Stimulated activated CD4-positive, alpha-beta T cell treated with anti-CD3 and anti-CD28 coated beads, Interleukin-1b, Interleukin-23, amount 100 ng/mL, for 4 hours (primary cell): Measurements from ENCODE around the gene RPS6KB1.
"Not testable (repeated sequence)": the region's sequence is repeated elsewhere in the genome, so short reads cannot be mapped to it uniquely, and the experiment has no call there.

Source experiments
- DNase-seq, 2 donors: peaks; one replicate each; pipeline ENCODE4 v3.0.0-alpha.2; 2020; ENCODE audit warnings: low read depth in 2 of 2

Gene RPS6KB1

DNA sequence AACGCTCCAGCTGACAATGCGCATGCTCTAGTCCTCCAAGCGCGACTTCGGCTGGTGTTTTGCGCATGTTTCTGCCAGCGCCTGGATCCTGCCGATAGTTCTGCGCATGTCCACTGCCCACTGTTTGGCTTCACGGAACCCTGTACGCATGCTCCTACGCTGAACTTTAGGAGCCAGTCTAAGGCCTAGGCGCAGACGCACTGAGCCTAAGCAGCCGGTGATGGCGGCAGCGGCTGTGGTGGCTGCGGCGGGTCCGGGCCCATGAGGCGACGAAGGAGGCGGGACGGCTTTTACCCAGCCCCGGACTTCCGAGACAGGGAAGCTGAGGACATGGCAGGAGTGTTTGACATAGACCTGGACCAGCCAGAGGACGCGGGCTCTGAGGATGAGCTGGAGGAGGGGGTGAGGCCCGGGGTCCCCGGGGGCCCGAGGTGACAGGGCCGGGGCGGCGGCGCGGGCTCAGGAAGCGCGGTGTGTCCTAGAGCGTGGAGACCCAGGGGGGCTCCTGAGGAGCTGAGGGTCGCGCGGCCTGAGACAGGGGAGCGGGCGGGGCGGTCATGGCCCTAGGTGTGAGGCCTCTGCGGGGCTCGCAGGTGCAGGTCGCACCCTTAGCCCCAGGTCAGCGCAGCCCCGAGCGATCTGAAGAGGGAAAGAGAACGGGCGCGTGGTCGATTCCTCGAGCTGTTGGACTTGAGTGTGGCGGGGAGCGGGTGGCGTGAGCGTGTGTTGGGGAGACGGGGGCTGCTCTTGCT, at the start of gene RPS6KB1, which contains the start of gene TUBD1:
Gene RPS6KB1, plus strand, starts transcription at position 198 of the 752 bp plus-strand sequence. Its CDS starts 64 bp downstream, at position 262.
Gene TUBD1, minus strand, starts transcription at position 20 of the 752 bp plus-strand sequence. CDS start 1,941 bp downstream, outside the sequence.
- peak; percentile 86 to 96 for DNase-seq

DNA sequence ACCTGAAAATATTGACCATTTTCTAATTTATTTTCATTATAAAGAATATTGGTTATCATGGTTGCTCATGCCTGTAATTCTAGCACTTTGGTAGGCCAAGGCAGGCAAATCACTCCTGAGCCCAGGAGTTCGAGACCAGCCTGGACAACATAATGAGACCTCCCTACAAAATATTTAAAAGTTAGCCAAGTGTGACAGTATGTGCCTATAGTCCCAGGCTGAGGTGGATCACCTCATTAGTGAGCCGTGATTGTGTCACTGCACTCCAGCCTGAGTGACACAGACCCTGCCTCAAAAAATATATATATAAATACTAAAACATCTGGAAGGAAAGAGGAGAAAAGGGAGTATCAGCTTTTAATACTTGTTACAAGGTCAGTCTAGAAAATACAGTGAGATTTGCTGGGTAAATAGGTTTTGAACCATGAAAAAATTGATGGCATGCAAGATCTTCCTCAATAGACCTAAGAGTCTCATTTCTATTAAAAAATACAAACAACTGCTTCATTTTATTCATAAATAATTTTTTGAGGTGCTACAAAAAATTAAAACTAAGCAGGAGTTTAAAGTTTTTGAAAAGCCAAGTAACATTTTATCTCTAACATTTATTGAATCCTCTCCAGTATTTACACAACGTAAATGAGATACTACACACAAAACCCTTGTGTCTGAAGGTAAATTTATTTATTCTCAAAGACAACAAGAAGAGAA, 47.9 kb upstream of the RPS6KB1 start:
- DNase-seq = no peak

DNA sequence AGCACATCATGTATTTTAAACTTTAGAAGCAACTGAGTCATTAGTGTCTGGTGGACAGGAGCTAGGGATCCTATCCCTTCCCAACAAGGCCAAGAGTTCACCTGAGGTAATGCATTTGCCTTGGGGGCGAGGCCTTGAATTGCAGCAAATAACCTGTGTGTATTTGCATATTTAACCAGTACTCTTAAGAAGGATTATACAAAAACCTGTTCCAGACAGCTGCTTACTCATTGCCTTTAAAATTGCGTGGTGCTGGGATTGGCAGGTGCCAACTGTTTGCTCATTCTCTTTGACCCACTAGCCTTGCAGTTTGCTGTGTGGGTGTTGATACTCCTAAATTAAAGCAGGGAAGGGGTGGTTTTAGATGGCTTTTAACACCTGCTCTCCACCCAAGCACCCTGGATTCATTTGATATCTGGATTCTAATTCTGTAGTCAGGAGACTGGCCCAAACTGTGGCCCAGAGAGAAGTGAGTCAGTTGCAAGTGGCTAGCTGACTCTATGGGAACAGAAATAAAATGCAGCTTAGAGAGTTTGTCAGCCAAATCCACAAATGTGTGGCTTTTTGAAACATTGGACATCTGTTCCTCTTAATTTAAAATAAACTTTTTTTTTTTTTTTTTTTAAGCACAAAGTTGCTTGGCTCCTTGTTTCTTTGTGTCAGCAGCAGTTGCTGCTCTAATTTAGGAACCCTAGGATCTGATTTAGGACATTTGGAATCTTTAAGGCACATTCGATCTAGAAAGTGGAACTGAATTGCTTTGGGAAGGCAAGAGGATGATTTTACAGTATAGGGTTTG, 47.1 kb upstream of the RPS6KB1 start:
- no peak for DNase-seq

DNA sequence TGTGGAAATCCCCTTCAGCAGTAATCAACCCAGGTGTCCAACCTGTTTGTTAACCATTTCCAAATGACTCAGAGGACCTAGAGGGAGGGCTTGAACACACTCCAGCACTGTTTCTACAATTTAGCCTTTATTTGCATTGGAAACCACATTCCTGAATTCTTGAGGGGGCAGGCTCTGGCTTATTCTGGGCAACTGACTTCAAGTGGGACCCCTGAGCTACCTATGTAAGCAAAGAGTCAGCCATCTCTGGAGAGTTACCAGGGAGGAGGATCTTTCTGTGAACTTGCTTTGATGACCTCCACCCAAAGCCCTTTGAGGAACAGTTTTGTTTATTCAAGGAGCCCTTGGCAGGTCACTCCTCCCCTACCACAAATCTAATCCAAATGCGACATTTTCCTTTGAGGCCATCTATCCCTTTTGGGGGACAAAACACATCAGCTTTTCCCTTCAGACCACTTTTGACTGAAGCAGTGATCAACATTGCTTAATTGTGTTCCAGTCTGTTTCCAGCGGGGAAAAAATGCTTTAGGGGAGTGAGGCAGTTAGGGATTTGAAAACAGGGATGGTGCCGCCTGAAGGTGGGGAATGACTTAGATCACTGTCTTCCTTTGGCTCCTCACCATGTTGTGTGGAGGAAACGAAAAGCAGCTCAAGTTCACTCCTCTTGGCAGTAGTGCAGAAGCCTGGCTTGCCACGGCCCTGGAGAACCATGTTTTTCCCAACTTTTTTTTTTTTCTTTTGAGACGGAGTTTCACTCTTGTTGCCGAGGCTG, 46.3 kb upstream of the RPS6KB1 start:
- DNase-seq = no peak

DNA sequence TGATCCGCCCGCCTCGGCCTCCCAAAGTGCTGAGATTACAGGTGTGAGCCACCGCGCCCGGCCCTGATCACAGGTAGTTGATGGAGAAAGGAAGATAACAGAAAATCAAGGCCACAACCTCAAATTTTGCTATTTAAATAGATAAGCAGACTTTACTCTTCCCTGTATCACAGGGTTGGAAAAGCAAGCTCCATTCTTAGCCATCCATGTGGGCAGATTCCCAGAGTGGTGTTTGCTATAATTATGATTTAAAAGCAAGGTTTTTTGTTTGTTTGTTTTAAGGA, 44.6 kb upstream of the RPS6KB1 start:
- DNase-seq = no peak

DNA sequence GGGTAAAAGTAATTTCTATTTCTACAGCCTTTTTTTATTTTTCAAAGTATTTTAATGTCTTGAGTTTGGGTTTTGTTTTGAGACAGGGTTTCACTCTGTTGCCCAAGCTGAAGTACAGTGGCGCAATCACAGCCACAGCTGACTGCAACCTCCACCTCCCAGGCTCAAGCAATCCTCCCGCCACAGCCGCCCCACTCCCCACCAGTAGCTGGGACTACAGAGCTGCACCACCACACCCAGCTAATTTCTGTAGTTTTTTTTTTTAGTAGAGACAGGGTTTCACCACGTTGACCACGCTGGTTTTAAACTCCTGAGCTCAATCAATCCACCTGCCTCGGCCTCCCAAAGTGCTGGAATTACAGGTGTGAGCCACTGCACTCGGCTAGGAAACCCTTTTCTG, 44.1 kb upstream of the RPS6KB1 start:
- no peak for DNase-seq

DNA sequence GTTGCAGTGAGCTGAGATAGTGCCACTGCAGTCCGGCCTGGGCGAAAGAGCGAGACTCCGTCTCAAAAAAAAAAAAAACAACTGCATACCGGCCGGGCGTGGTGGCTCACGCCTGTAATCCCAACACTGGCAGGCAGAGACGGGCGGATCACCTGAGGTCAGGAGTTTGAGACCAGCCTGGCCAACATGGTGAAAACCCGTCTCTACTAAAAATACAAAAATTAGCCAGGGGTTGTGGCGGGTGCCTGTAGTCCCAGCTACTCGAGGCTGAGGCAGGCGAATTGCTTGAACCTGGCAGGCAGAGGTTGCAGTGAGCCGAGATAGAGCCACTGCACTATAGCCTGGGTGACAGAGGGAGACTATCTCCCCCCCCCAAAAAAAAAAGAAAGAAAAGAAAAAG, 42.6 kb upstream of the RPS6KB1 start:
- not testable (repeated sequence) for DNase-seq

DNA sequence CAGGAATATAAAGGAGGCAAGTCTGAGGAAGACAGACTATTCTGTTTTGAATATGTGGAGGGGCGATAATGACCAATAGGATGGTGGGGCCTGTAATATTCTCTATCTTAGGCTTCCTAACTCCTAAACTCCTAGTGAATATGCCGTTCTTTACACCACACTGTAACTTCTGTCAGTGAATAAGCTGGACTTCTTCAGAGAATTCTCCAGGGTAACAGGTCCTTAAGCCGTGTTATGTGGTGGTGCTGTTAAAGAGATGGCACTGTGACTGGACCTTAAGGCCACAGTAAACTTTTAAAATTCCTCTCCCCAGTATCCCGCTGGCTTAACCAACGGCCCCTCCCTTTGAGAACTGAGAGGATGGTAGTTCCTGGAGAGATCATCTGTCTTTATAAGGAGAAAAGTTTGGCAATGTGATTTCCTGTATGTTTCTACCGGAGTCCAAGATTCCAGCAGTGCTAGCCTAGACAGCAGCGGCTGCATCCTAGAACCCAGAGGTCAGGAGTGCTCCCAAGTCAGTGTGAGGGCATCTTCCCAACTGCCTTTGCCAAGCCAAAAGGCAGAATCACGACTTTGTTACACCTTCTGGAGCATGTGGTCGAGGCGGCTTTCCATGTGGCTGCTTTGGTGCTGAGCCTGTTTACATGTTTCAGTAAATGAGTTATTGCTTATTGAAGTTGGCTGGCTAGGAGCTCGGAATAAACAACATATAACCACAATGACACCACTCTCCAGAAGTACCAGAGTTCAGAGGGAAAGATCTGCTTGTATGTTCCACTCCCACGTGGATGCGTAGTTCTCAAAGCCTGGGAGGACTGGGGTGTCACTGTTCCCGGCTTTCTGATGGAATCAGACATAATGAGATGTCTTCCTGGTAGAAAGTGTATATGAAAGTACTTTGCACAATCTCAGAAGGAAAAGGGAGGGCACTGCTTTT, 41.2 kb upstream of the RPS6KB1 start:
- DNase-seq = no peak

DNA sequence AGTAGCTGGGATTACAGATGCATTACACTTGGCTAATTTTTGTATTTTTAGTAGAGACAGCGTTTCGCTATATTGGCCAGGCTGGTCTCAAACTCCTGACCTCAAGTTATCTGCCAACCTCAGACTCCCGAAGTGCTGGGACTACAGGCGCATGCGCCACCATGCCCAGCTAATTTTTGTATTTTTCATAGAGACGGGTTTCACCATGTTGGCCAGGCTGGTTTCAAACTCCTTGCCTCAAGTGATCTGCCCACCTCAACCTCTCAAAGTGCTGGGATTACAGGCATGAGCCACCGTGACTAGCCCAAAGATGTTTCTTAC, 40.1 kb upstream of the RPS6KB1 start:
- DNase-seq = not testable (repeated sequence)

DNA sequence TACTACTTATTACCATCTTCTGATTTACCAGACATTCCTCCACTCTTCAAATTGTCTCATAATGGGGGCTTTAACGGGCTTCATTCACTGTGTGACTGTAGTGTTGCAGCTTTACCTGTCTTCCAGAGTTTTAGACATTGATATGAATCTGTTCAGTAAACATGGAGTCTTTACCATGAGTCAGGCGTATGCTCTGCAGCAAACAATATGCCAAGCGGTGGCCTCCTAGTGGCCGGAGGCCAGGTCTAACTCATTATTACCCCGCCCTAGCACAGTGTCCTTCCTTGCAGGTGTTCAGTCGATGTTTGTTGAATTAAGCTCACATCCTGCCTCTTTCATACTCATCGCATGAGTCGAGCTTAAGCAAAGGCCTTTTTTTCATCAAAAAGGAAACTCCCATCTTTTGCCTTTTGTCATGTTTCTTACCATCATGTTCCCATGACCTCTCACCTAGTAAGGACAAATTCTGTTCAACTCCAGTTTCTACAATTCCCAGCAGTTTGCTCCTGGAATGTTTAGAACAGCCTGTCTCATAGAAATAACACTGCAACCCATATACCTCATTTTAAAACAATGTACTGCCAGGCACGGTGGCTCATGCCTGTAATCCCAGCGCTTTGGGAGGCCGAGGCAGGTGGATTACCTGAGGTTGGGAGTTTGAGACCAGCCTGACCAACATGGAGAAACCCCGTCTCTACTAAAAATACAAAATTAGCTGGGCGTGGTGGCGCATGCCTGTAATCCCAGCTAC, 39.6 kb upstream of the RPS6KB1 start:
- DNase-seq = peak in 1 of 2 donors; percentile 35

DNA sequence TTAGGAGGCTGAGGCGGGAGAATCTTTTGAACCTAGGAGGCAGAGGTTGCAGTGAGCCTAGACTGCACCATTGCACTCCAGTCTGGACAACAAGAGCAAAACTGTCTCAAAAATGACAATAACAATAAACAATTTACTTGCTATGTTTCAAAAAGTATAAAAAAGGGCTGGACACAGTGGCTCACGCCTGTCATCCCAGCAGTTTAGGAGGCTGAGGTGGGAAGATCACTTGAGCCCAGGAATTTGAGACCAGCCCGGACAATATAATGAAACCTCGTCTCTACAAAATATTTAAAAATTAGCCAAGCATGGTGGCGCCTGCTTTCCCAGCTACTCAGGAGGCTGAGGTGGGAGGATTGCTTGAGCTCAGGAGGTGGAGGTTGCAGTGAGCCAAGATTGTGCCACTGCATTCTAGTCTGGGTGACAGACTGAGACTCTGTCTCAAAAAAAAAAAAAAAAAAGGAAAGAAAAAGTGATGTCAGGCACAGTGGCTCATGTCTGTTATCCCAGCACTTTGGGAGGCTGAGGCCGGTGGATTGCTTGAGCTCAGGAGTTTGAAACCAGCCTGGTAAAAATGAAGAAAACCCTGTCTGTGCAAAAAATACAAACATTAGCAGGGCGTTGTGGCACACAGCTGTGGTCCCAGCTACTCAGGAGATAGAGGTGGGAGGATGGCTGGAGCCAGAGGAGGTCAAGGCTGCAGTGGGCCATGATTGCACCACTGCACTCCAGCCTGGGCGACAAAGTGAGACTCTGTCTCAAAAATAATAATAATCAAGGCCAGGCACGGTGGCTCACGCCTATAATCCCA, 38.8 kb upstream of the RPS6KB1 start:
- not testable (repeated sequence) for DNase-seq

DNA sequence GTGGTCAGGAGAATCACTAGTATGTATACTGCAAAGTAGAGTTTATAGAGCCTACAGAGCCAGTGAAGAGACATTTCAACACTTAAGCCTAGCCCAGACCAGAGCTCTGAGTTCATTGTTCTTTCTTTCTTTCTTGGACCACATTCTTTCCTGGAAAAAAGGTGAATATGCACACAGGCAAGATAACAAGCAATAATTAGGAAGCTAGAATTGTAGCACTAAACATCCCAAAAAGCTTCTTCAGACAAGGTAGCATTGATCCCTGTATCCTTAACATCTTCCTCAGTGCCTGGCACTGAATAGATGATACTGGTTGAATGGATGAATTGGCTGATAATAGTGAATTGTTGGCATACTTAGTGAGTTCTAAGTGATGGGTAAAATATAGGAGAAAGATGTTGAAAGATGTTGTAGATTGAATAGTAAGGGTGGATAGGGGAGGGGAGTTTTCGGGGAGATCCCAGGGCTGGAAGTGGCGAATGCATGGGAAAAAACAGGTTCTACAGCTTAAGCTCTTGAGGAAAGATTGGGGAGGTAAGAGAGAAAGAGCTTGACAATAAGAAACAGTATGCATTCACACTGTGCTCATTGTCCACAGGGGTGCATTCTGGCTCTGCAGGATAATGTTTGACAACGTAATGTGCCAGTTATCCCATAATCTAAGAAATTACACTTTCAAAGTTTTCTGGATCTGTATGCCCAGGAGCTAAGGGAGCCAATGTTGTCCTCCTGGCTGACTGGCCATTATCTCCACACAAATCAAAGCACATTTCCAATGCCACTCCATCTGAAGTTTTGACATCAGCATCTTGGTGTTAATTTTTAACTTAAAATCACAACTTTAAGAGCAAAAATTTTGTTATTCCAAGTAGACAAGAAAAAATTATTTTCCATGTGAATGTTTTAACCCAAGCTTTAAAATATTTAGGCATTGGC, 35.8 kb upstream of the RPS6KB1 start:
- DNase-seq = no peak

DNA sequence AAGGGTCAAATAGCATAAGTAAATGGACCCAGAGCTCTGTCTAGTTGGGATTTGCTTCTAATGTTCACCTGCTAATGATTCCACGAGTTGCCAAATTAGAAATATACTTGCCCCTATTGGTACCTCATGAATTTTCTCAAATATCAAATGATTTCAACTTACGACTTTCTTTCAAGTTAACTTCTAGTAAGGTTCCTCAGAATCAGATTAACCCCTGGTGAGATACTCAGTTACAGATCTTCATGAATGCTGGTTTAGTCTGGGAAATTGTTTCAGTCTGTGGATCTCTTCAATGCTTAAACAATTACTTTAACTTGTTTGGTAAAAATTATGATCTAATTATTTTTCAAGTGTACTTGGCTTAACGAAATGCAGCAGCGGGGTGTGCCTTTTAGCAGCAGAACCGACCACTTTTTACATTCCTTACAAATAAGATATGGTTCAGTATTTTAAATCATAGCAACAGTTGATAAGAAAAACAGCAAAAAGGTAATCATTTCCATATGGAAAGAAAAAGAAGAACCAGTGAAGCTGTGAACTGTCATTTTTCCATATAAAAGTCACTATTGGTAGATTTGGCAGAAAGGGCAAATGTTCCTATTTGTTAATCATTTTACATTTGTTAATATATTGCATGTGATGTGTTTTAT, 34.6 kb upstream of the RPS6KB1 start:
- DNase-seq = no peak

DNA sequence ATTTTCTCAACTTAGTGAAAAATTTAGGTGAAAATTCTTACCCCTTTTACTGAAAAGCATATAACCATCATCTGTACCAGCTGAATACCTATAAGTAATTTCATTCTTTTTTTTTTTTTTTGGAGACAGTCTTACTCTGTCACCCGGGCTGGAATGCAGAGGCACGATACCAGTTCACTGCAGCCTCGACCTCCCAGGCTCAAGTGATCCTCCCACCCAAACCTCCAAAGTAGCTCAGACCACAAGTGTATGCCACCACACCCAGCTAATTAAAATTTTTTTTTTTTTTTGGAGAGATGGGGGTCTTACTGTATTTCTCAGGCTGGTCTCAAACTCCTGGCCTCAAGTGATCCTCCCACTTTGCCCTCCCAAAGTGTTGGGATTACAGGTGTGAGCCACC, 34.0 kb upstream of the RPS6KB1 start:
- DNase-seq = no peak

DNA sequence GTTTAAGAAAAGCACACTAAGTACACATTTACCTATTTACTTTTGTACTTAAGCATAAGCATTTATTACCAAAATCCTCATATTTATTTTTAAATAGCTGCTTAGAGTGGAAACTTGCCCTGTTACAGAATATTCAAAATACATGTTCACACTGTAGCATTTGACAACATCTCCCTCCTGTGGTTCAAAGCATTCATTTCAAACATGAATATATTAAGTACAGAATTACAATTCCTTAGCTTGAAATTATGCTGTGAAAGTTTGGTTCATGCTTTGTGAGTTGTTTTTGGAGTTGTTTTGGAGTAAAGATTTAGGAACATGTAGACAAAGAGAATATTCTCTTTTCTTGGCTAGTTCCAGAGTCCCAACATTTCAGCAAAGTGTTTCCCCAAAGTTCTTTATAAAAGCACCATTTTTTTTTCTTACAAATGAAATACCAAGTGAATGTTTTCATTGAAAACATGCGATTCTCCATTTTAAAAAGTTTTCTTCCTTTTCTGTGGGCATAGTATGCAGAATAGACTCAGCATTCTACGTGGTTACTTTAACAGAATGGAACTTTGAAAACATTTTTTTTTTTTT, 33.4 kb upstream of the RPS6KB1 start:
- DNase-seq = no peak

DNA sequence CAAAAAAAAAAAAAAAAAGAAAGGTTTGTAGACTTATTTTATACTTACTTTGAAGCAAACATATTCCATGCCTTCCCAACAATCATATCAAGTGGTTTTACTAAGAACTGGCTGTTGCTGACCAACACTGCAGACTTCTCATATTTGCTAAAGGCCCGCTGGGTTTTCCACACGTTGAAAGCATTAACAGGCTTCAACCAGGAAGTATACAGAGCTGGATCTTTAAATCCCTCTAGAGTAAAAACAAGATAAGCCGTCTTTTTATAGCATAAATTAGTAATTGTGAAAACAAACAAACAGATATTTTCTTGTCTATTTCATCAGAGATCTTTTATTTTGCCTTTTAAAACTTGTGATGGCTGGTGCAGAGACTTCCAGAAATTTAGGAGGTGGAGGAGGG, 29.3 kb upstream of the RPS6KB1 start:
- DNase-seq = no peak

DNA sequence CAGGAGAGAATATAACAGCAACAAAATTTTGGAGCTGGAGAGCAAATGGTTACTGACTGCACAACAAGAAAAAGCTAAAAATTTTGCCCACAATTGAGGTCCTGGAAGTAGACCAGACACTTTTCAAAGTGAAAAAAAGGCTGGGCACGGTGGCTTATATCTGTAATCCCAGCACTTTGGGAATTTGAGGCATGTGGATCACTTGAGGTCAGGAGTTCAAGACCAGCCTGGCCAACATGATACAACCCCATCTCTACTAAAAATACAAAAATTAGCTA, 23.0 kb upstream of the RPS6KB1 start:
- no peak for DNase-seq
